Measurements from ENCODE around the gene RAVER2.

RAVER2 gene

DNA sequence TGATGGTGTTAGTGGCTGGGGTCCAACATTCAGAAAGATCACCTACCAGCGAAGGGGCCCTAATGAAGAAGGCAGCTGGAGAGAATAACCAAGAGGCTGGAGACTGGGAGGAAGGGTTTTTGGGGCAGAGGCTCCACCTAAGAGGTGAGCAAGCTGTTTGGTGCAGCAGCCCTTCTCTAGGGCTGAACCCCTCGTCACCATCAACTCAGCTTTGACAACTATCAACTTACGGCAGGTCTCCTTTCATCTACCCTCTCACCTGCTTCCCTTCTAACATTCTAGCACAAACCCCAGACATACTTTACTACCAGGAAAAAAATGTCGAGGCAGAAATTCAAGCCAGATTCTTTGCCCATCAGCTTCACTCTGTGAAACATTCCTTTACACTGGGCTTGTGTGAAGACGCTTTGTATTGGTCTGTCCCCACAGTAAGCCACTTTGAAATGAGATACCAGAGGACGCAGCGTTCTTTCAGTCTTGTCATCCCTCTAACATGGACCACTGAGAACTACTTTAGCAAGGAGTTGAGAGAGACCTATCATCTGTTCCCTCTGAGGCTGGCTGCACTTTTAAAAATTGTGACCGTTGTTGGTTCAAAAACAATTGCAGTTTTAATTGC lies 84.6 kb downstream of the RAVER2 start:
- DNase-seq (ENCODE audit: low read depth) = no peak
- TF ChIP-seq, protein P1, sequence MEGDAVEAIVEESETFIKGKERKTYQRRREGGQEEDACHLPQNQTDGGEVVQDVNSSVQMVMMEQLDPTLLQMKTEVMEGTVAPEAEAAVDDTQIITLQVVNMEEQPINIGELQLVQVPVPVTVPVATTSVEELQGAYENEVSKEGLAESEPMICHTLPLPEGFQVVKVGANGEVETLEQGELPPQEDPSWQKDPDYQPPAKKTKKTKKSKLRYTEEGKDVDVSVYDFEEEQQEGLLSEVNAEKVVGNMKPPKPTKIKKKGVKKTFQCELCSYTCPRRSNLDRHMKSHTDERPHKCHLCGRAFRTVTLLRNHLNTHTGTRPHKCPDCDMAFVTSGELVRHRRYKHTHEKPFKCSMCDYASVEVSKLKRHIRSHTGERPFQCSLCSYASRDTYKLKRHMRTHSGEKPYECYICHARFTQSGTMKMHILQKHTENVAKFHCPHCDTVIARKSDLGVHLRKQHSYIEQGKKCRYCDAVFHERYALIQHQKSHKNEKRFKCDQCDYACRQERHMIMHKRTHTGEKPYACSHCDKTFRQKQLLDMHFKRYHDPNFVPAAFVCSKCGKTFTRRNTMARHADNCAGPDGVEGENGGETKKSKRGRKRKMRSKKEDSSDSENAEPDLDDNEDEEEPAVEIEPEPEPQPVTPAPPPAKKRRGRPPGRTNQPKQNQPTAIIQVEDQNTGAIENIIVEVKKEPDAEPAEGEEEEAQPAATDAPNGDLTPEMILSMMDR (conservative IDR thresholded peaks at IDR 0.05; ENCODE audit: low read length) = no peak
- H3K4me3 ChIP-seq (ENCODE audit: low read length) = no peak overlapping the region

- TF ChIP-seq, protein P1 (conservative IDR thresholded peaks at IDR 0.05; ENCODE audit: low read length) = no peak
- no peak overlapping the region for H3K4me3 ChIP-seq (ENCODE audit: low read length)
- DNase-seq (ENCODE audit: low read depth) = no peak
Measured at GRCh38 chr1:64830030-64830651, 85.3 kb downstream of the RAVER2 start.

GRCh38 chr1:64834734-64835133 lies 89.9 kb downstream of the RAVER2 start:
- H3K4me3 ChIP-seq (ENCODE audit: low read length) = no peak overlapping the region
- peak; percentile 34 for DNase-seq (ENCODE audit: low read depth)
- TF ChIP-seq, protein P1 (conservative IDR thresholded peaks at IDR 0.05; ENCODE audit: low read length) = no peak

- no peak overlapping the region for H3K4me3 ChIP-seq (ENCODE audit: low read length)
- TF ChIP-seq, protein P1 (conservative IDR thresholded peaks at IDR 0.05; ENCODE audit: low read length) = no peak
- DNase-seq (ENCODE audit: low read depth) = no peak
Measured at GRCh38 chr1:64836802-64837201, 91.9 kb downstream of the RAVER2 start.

DNA sequence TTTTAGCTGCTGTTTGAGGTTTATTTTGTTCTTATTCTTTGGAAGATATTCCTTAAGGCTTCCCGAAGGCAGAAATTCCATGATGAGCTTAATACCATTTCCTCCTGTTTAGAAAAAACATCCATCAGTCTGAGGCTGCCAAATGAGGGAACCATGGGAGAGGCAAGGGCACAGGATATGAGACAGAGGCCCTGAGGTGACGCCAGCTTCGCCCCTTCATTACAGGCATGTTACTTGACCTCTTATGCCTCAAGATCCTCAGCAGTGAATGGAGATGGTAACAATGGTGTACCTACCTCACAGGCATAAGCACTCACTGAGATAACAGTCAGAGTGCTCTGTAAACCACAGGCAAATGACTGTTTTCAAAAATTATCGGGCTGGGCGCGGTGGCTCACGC lies 93.6 kb downstream of the RAVER2 start:
- no peak overlapping the region for H3K4me3 ChIP-seq (ENCODE audit: low read length)
- no peak for DNase-seq (ENCODE audit: low read depth)
- TF ChIP-seq, protein P1 (conservative IDR thresholded peaks at IDR 0.05; ENCODE audit: low read length) = no peak

- DNase-seq (ENCODE audit: low read depth) = no peak
- TF ChIP-seq, protein P1 (conservative IDR thresholded peaks at IDR 0.05; ENCODE audit: low read length) = no peak
- H3K4me3 ChIP-seq (ENCODE audit: low read length) = no peak overlapping the region
Measured at GRCh38 chr1:64839261-64839660, 94.4 kb downstream of the RAVER2 start.

GRCh38 chr1:64839732-64840405 lies 95.0 kb downstream of the RAVER2 start:
- DNase-seq (ENCODE audit: low read depth) = no peak
- no peak overlapping the region for H3K4me3 ChIP-seq (ENCODE audit: low read length)
- TF ChIP-seq, protein P1 (conservative IDR thresholded peaks at IDR 0.05; ENCODE audit: low read length) = no peak

All from AG10803 (cell line).